ENCODE measurements around the gene ANO2.

Gene ANO2

GRCh38 chr12:5632453-5632852 is 312.6 kb downstream of the ANO2 start:
- TF ChIP-seq PPARA (CRISPR knock-in tag; IDR thresholded peaks at IDR 0.05; ENCODE audit: borderline replicate concordance) (no peak), TCF4 (CRISPR knock-in tag; IDR thresholded peaks at IDR 0.05; ENCODE audit: borderline replicate concordance) (no peak), SNAI2 (CRISPR knock-in tag; IDR thresholded peaks at IDR 0.05) (no peak), ISL1 (CRISPR knock-in tag; IDR thresholded peaks at IDR 0.05) (no peak), ZNF8 (CRISPR knock-in tag; IDR thresholded peaks at IDR 0.05) (no peak), ZFP30 (CRISPR knock-in tag; IDR thresholded peaks at IDR 0.05) (no peak), TOX (CRISPR knock-in tag; IDR thresholded peaks at IDR 0.05; ENCODE audit: borderline replicate concordance) (no peak), RARB (CRISPR knock-in tag; IDR thresholded peaks at IDR 0.05) (no peak), ZNF70 (CRISPR knock-in tag; IDR thresholded peaks at IDR 0.05) (no peak), ZNF565 (CRISPR knock-in tag; conservative IDR thresholded peaks at IDR 0.05; ENCODE audit: low read depth) (no peak), ARNTL (CRISPR knock-in tag; IDR thresholded peaks at IDR 0.05; ENCODE audit: borderline replicate concordance, low read depth) (no peak), CSDC2 (CRISPR knock-in tag; IDR thresholded peaks at IDR 0.05) (no peak), GLIS3 (CRISPR knock-in tag; IDR thresholded peaks at IDR 0.05) (no peak), BACH2 (CRISPR knock-in tag; IDR thresholded peaks at IDR 0.05; ENCODE audit: borderline replicate concordance) (no peak), ZC3H10 (CRISPR knock-in tag; IDR thresholded peaks at IDR 0.05) (no peak), ESRRG (CRISPR knock-in tag; IDR thresholded peaks at IDR 0.05) (no peak)
- TF ChIP-seq, protein P1, sequence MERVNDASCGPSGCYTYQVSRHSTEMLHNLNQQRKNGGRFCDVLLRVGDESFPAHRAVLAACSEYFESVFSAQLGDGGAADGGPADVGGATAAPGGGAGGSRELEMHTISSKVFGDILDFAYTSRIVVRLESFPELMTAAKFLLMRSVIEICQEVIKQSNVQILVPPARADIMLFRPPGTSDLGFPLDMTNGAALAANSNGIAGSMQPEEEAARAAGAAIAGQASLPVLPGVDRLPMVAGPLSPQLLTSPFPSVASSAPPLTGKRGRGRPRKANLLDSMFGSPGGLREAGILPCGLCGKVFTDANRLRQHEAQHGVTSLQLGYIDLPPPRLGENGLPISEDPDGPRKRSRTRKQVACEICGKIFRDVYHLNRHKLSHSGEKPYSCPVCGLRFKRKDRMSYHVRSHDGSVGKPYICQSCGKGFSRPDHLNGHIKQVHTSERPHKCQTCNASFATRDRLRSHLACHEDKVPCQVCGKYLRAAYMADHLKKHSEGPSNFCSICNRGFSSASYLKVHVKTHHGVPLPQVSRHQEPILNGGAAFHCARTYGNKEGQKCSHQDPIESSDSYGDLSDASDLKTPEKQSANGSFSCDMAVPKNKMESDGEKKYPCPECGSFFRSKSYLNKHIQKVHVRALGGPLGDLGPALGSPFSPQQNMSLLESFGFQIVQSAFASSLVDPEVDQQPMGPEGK (CRISPR knock-in tag; IDR thresholded peaks at IDR 0.05; ENCODE audit: borderline replicate concordance), result no peak
- TF ChIP-seq, protein P2, sequence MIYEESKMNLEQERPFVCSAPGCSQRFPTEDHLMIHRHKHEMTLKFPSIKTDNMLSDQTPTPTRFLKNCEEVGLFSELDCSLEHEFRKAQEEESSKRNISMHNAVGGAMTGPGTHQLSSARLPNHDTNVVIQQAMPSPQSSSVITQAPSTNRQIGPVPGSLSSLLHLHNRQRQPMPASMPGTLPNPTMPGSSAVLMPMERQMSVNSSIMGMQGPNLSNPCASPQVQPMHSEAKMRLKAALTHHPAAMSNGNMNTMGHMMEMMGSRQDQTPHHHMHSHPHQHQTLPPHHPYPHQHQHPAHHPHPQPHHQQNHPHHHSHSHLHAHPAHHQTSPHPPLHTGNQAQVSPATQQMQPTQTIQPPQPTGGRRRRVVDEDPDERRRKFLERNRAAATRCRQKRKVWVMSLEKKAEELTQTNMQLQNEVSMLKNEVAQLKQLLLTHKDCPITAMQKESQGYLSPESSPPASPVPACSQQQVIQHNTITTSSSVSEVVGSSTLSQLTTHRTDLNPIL (CRISPR knock-in tag; IDR thresholded peaks at IDR 0.05; ENCODE audit: low read depth), result no peak
- TF ChIP-seq, protein P3, sequence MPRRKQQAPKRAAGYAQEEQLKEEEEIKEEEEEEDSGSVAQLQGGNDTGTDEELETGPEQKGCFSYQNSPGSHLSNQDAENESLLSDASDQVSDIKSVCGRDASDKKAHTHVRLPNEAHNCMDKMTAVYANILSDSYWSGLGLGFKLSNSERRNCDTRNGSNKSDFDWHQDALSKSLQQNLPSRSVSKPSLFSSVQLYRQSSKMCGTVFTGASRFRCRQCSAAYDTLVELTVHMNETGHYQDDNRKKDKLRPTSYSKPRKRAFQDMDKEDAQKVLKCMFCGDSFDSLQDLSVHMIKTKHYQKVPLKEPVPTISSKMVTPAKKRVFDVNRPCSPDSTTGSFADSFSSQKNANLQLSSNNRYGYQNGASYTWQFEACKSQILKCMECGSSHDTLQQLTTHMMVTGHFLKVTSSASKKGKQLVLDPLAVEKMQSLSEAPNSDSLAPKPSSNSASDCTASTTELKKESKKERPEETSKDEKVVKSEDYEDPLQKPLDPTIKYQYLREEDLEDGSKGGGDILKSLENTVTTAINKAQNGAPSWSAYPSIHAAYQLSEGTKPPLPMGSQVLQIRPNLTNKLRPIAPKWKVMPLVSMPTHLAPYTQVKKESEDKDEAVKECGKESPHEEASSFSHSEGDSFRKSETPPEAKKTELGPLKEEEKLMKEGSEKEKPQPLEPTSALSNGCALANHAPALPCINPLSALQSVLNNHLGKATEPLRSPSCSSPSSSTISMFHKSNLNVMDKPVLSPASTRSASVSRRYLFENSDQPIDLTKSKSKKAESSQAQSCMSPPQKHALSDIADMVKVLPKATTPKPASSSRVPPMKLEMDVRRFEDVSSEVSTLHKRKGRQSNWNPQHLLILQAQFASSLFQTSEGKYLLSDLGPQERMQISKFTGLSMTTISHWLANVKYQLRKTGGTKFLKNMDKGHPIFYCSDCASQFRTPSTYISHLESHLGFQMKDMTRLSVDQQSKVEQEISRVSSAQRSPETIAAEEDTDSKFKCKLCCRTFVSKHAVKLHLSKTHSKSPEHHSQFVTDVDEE (CRISPR knock-in tag; IDR thresholded peaks at IDR 0.05), result no peak
- TF ChIP-seq, protein P4, sequence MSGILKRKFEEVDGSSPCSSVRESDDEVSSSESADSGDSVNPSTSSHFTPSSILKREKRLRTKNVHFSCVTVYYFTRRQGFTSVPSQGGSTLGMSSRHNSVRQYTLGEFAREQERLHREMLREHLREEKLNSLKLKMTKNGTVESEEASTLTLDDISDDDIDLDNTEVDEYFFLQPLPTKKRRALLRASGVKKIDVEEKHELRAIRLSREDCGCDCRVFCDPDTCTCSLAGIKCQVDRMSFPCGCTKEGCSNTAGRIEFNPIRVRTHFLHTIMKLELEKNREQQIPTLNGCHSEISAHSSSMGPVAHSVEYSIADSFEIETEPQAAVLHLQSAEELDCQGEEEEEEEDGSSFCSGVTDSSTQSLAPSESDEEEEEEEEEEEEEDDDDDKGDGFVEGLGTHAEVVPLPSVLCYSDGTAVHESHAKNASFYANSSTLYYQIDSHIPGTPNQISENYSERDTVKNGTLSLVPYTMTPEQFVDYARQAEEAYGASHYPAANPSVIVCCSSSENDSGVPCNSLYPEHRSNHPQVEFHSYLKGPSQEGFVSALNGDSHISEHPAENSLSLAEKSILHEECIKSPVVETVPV (CRISPR knock-in tag; IDR thresholded peaks at IDR 0.05), result no peak
- no peak for ATAC-seq

GRCh38 chr12:5631497-5631896 is 313.6 kb downstream of the ANO2 start:
- no peak for ATAC-seq
- no peak for TF ChIP-seq RARB (CRISPR knock-in tag; IDR thresholded peaks at IDR 0.05)
- TF ChIP-seq POU6F1 (CRISPR knock-in tag; IDR thresholded peaks at IDR 0.05; ENCODE audit: borderline replicate concordance, low read depth), result no peak
- no peak for TF ChIP-seq SNAI2 (CRISPR knock-in tag; IDR thresholded peaks at IDR 0.05)
- TF ChIP-seq, protein P4 (CRISPR knock-in tag; IDR thresholded peaks at IDR 0.05), result no peak
- TF ChIP-seq PPARA (CRISPR knock-in tag; IDR thresholded peaks at IDR 0.05; ENCODE audit: borderline replicate concordance), result no peak
- no peak for TF ChIP-seq TCF4 (CRISPR knock-in tag; IDR thresholded peaks at IDR 0.05; ENCODE audit: borderline replicate concordance)
- no peak for TF ChIP-seq ARNTL (CRISPR knock-in tag; IDR thresholded peaks at IDR 0.05; ENCODE audit: borderline replicate concordance, low read depth)
- TF ChIP-seq, protein P3 (CRISPR knock-in tag; IDR thresholded peaks at IDR 0.05), result no peak
- no peak for TF ChIP-seq ZC3H10 (CRISPR knock-in tag; IDR thresholded peaks at IDR 0.05)
- no peak for TF ChIP-seq OSR1 (CRISPR knock-in tag; IDR thresholded peaks at IDR 0.05)
- no peak for TF ChIP-seq ISL1 (CRISPR knock-in tag; IDR thresholded peaks at IDR 0.05)
- TF ChIP-seq TOX (CRISPR knock-in tag; IDR thresholded peaks at IDR 0.05; ENCODE audit: borderline replicate concordance), result no peak
- TF ChIP-seq, protein P1 (CRISPR knock-in tag; IDR thresholded peaks at IDR 0.05; ENCODE audit: borderline replicate concordance), result no peak
- no peak for TF ChIP-seq GLIS3 (CRISPR knock-in tag; IDR thresholded peaks at IDR 0.05)

Data from SK-N-SH treated with all-trans-retinoic acid at 6 μM for 48 hours (cell line).